Erythroblast (primary cell): ENCODE measurements around the gene EHD1.

Experiments used
- DNase-seq, 2 experiments: peaks; one replicate each; lab custom pipeline; 2025; lab: John Stamatoyannopoulos, UW
- GATA1 ChIP-seq: IDR thresholded peaks from 2 replicates; pipeline ENCODE4 v1.6.1; 2011; ENCODE audit warnings: low read depth, mild to moderate bottlenecking, control low read depth, low read length, moderate library complexity
- POLR2A ChIP-seq: IDR thresholded peaks from 2 replicates; pipeline ENCODE4 v1.6.1; 2011; ENCODE audit warnings: mild to moderate bottlenecking, low read length

EHD1 gene

GRCh38 chr11:64916040-64916774 is 37.8 kb upstream of the EHD1 start:
- DNase-seq, result peak; percentile 61 to 77
- TF ChIP-seq GATA1 (no peak), POLR2A (no peak)

GRCh38 chr11:64915376-64915887 is 37.0 kb upstream of the EHD1 start:
- peak; percentile 32 to 40 for DNase-seq

GRCh38 chr11:64914123-64914522 is 35.7 kb upstream of the EHD1 start:
- DNase-seq, result no peak
- TF ChIP-seq POLR2A (no peak), GATA1 (no peak)

More at GRCh38 chr11:64915376-64915887, 37.0 kb upstream of the EHD1 start:
- TF ChIP-seq POLR2A (no peak), GATA1 (no peak)

- DNase-seq, result no peak
- TF ChIP-seq POLR2A (no peak), GATA1 (no peak)
These were observed 34.8 kb upstream of the EHD1 start for GRCh38 chr11:64913171-64913727.

- no peak for DNase-seq
- TF ChIP-seq POLR2A, result no peak
- TF ChIP-seq GATA1, result no peak
These were observed 33.3 kb upstream of the EHD1 start for GRCh38 chr11:64911689-64912088.

- TF ChIP-seq GATA1 (no peak), POLR2A (no peak)
- no peak for DNase-seq
These were observed 32.7 kb upstream of the EHD1 start for GRCh38 chr11:64911142-64911541.

GRCh38 chr11:64910451-64911093 is 32.2 kb upstream of the EHD1 start:
- no peak for DNase-seq
- TF ChIP-seq POLR2A (no peak), GATA1 (no peak)

- TF ChIP-seq POLR2A (no peak), GATA1 (no peak)
- no peak for DNase-seq
These were observed 31.4 kb upstream of the EHD1 start for GRCh38 chr11:64909653-64910343.

- no peak for DNase-seq
- TF ChIP-seq GATA1 (no peak), POLR2A (no peak)
These were observed 30.3 kb upstream of the EHD1 start for GRCh38 chr11:64908766-64909165.

GRCh38 chr11:64906314-64906635 is 27.9 kb upstream of the EHD1 start:
- TF ChIP-seq GATA1 (no peak), POLR2A (no peak)
- DNase-seq, result no peak

- TF ChIP-seq GATA1, result no peak
- TF ChIP-seq POLR2A, result no peak
- DNase-seq, result no peak
These were observed 27.3 kb upstream of the EHD1 start for GRCh38 chr11:64905516-64906313.

- no peak for DNase-seq
- no peak for TF ChIP-seq GATA1
- no peak for TF ChIP-seq POLR2A
These were observed 24.9 kb upstream of the EHD1 start for GRCh38 chr11:64903291-64903833.
